DND-41 (cell line): ENCODE data around the gene TMEM250.

Experiments used
- ATAC-seq: fragments of 200-7000 bp; cut with Tn5 transposase; 3 replicates; pipeline ENCODE4 v1.9.1; 2021; ENCODE audit warnings: low read depth; ENCODE audit not compliant: insufficient read depth
- DNase-seq: peaks from one replicate; pipeline ENCODE4 v3.0.0-alpha.2; 2020
- H2AFZ ChIP-seq: 2 replicates; pipeline ENCODE4 v1.6.0; 2012; ENCODE audit warnings: low read depth, low read length
- H3K27ac ChIP-seq: 2 replicates; pipeline ENCODE4 v1.5.1; 2012; ENCODE audit warnings: low read length, inconsistent platforms
- H3K27me3 ChIP-seq: fragments of 200-600 bp; sonication (generic); 2 replicates; pipeline ENCODE4 v1.6.0; 2012; ENCODE audit warnings: low read length, mild to moderate bottlenecking, inconsistent platforms; ENCODE audit not compliant: insufficient read depth, poor library complexity
- H3K36me3 ChIP-seq: 2 replicates; pipeline ENCODE4 v1.5.1; 2012; ENCODE audit warnings: low read length, inconsistent platforms; ENCODE audit not compliant: insufficient read depth
- H3K4me1 ChIP-seq: 2 replicates; pipeline ENCODE4 v1.5.1; 2012; ENCODE audit warnings: mild to moderate bottlenecking, low read length; ENCODE audit not compliant: insufficient read depth
- H3K4me2 ChIP-seq: 2 replicates; pipeline ENCODE4 v1.6.0; 2012; ENCODE audit warnings: mild to moderate bottlenecking, moderate library complexity, low read length, inconsistent platforms; ENCODE audit not compliant: insufficient read depth
- H3K4me3 ChIP-seq, 2 experiments: fragments of 200-600 bp in 1 of 2; shearing (Covaris generic) in 1 of 2; 2 replicates each; pipeline ENCODE4 v1.5.1; 2012 to 2016; ENCODE audit warnings: inconsistent platforms in 2 of 2, low read length in 2 of 2, mild to moderate bottlenecking in 2 of 2, low read depth in 1 of 2, moderate library complexity in 1 of 2
- H3K79me2 ChIP-seq: 2 replicates; pipeline ENCODE4 v1.6.0; 2012; ENCODE audit warnings: low read length, inconsistent platforms; ENCODE audit not compliant: insufficient read depth
- H3K9ac ChIP-seq: 2 replicates; pipeline ENCODE4 v1.6.0; 2012; ENCODE audit warnings: low read depth, mild to moderate bottlenecking, inconsistent platforms, low read length, moderate library complexity
- H3K9me3 ChIP-seq: 2 replicates; pipeline ENCODE4 v1.5.1; 2012; ENCODE audit warnings: low read length, moderate library complexity, mild to moderate bottlenecking, inconsistent platforms; ENCODE audit not compliant: insufficient read depth, severe bottlenecking
- H4K20me1 ChIP-seq: 2 replicates; pipeline ENCODE4 v1.6.0; 2012; ENCODE audit warnings: low read length; ENCODE audit not compliant: insufficient read depth
- CTCF ChIP-seq: IDR thresholded peaks from 2 replicates; pipeline ENCODE4 v1.5.1; 2012; ENCODE audit warnings: borderline replicate concordance, low read length, moderate library complexity, mild to moderate bottlenecking; ENCODE audit not compliant: poor library complexity, severe bottlenecking; ENCODE audit errors: extremely low read depth
- EZH2 ChIP-seq: IDR thresholded peaks from 3 replicates; pipeline ENCODE4 v1.6.1; 2012; ENCODE audit warnings: borderline replicate concordance, low read depth, mild to moderate bottlenecking, moderate library complexity, low read length, inconsistent platforms; ENCODE audit not compliant: severe bottlenecking

TMEM250 gene

GRCh38 chr9:136144450-136144849, 25.8 kb upstream of the TMEM250 start:
- ATAC-seq: no peak
- no peak overlapping the region for H3K4me2 ChIP-seq
- TF ChIP-seq CTCF: no peak
- TF ChIP-seq EZH2: no peak
- no peaks in the 10 kb centered on the region for H3K9me3 ChIP-seq
- no peak overlapping the region for H3K9ac ChIP-seq
- H3K4me3 ChIP-seq: no peak overlapping the region
- DNase-seq: no peak
- no peaks in the 10 kb centered on the region for H3K27me3 ChIP-seq
- H2AFZ ChIP-seq: no peak overlapping the region
- H3K27ac ChIP-seq: no peak overlapping the region
- H3K36me3 ChIP-seq: no peaks in the 10 kb centered on the region
- H4K20me1 ChIP-seq: no peaks in the 10 kb centered on the region
- H3K79me2 ChIP-seq: no peaks in the 10 kb centered on the region
- no peaks in the 10 kb centered on the region for H3K4me1 ChIP-seq

GRCh38 chr9:136143215-136144001, 24.7 kb upstream of the TMEM250 start:
- Histone ChIP-seq H4K20me1 (no peaks in the 10 kb centered on the region), H3K27me3 (no peaks in the 10 kb centered on the region), H3K36me3 (no peaks in the 10 kb centered on the region), H3K9ac (no peak overlapping the region), H2AFZ (no peak overlapping the region), H3K4me2 (no peak overlapping the region), H3K27ac (no peak overlapping the region), H3K4me3 (no peak overlapping the region), H3K4me1 (no peaks in the 10 kb centered on the region), H3K79me2 (no peaks in the 10 kb centered on the region), H3K9me3 (no peaks in the 10 kb centered on the region)
- ATAC-seq (no peak), DNase-seq (peak; percentile 12)
- TF ChIP-seq CTCF: peak; percentile 26
- TF ChIP-seq EZH2: no peak

GRCh38 chr9:136142859-136143214, 24.2 kb upstream of the TMEM250 start:
- no peaks in the 10 kb centered on the region for H3K4me1 ChIP-seq
- H2AFZ ChIP-seq: no peak overlapping the region
- H3K4me2 ChIP-seq: no peak overlapping the region
- ATAC-seq (no peak), DNase-seq (no peak)
- no peak overlapping the region for H3K27ac ChIP-seq
- H3K4me3 ChIP-seq: no peak overlapping the region
- no peaks in the 10 kb centered on the region for H3K79me2 ChIP-seq
- TF ChIP-seq CTCF (no peak), EZH2 (no peak)
- H3K9me3 ChIP-seq: no peaks in the 10 kb centered on the region
- no peaks in the 10 kb centered on the region for H3K27me3 ChIP-seq
- no peaks in the 10 kb centered on the region for H4K20me1 ChIP-seq
- no peak overlapping the region for H3K9ac ChIP-seq
- no peaks in the 10 kb centered on the region for H3K36me3 ChIP-seq
